GM18520 (cell line): Measurements from ENCODE around the gene PRMT5.

Experiments
- ATAC-seq: cut with Tn5 transposase; IDR thresholded peaks from one replicate; pipeline ENCODE4 v1.9.1; 2021; ENCODE audit not compliant: unreplicated experiment

PRMT5 gene

DNA sequence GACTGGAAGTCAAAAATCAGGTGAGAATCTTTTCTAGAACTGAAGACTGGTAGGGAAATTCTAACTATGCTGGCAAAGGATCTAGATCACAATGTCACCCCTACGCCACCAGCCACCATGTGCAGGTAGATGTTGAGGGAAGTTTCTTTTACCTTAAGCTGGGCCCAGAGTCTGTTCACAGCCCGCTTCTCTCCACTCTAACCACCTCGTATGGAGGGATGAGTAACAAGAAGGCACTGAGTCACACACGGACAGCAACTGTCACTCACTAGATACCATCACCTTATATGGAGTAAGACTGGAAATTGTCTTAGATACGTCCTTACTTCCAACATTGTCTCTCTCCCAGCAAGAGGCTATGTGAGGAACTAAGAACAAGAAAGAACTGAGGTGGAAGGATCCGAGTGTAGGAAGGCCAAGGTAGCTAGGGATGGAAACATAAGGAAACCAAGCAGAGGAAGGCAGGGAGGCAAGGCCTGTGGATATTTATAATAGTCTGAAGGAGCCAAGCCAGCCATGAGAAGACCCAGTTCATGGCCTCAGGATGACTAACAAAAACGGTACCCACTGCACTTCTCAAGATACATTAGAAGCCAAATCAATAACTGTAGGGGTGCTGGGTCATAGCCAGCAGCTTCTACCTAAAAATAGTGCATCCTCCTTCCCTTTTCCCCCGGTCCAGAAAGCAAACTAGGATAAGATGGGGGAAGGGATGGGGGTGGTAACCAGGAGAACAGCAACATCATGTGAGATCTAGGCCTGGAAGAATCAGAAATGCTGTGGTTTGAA is 30.7 kb downstream of the PRMT5 start:
- no peak for ATAC-seq

DNA sequence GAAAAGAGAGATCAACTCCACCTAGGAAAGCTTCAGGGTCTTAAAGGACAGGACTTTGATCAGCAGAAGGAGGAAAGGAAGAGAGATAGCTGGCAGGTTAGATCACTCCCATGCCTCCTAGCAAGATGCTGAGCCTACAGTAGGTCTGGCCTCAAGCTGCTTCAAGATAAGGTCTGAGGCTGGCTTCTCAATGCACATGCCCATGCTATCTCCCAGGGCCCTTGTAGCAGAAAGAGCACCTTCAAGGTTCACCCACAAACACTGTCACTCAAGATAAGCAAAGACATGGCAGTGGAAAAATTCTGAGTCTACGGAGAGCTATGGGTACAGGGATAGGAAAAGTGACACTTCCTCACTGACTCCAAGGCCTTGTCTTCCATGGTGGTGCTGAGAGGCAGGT is 31.8 kb downstream of the PRMT5 start:
- no peak for ATAC-seq

DNA sequence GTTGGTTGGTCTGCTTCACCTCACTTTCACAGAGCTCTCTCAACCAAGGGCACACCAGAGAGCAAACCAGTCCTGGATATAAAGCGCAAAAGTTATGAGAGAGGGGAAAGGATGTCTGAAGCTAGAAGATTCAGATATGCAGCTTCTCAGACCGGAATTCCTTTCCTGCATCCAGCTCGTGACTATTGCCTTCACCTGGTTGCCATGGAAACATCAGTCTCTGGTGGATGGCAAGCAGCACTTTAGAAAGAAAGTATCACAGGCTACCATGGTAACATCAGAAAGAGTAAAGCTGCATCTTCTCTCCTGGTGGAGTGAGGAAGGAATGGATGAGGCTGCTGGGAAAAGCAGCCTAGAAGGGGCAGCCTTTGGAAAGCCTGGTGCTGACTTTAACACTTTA is 32.4 kb downstream of the PRMT5 start:
- no peak for ATAC-seq

DNA sequence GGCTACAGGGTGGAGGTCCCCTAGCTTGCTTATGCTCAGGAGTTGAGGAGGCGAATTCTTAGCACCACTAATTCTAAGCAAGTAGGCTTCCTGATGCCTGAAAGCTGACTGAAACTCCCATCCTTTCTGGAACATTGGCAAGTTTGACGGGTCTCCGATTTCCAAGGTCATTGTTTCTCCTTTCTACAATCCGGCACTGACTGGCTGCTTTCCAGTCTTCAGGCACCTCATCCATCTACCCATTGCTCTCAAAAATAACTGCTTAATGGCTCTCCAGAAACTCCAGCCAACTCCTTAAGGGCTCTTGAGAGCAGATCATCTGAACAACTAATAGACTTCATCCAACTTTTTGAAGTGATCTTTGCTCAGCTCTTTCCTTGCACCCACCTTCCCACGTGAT is 32.8 kb downstream of the PRMT5 start:
- ATAC-seq, result no peak

DNA sequence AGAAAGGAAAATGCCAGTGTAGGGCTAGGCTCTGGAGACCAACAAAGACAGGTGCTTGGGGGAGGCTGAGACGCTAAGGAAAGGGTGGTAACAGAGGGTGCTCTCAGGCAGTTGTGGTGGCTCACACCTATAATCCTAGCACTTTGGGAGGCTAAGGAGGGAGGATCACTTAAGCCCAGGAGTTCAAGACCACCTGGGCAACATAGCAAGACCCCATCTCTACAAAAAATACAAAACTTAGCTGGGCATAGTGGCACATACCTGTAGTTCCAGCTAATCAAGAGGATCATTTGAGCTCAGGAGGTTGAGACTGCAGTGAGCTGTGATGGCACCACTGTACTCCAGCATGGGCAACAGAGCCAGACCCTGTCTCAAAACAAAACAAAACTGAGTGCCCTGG is 33.8 kb downstream of the PRMT5 start:
- ATAC-seq, result no peak

DNA sequence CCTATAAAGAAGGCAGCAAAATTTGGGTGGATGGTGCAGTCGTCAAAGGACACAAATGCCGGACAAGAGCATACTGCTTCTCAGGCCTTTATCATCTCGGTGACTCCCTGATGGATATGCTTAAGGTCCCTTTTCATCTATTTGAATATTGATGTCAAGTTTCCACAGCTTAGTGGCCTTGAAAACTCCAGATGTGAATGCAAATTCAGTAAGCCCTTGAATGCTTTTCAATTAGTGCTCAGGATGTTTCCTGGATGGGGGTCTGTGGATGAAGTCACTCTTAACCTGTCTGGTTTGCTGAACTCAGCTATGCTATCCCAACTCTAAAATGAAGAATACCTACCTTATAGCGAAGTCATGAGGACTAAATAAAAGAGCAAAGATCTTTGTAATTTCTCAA is 35.5 kb downstream of the PRMT5 start:
- ATAC-seq, result no peak

DNA sequence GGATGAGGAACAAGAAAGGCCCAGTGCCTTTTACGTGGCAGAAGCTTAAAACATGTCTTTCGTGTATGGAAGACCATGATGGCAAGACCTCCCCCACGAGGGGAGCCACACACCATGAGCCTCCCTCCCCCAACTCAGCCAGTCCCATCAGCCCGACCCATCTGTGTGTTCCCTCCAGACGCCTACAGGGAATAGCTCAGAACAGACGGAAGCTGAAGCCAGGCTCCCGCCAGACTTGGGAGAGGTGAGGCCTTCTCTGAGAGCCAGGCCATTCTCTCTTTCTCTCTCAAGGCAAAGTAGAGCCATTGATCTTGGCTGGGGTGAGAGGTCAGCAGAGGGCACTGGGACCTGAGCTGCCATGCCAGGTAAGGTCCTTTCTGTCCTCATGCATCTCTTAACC is 36.7 kb downstream of the PRMT5 start:
- no peak for ATAC-seq

DNA sequence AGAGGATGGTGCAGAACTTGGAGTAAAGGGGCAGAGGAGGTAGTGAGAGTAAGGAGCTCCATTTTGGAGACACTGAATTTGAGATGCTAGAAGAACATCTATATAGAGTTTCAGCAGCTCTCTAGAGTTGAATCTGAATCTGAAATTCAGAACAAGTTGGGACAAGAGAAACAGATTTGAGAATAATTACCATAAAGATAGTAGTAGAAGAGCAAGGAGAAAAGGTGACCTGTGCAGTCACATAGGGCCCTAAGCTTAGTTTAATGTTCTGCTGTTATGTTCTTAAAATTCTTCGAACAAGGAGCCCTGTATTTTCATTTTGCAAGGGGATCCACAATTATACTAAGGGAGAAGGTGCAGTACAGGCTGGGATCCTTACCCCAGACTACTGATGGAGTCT is 38.8 kb downstream of the PRMT5 start:
- no peak for ATAC-seq

DNA sequence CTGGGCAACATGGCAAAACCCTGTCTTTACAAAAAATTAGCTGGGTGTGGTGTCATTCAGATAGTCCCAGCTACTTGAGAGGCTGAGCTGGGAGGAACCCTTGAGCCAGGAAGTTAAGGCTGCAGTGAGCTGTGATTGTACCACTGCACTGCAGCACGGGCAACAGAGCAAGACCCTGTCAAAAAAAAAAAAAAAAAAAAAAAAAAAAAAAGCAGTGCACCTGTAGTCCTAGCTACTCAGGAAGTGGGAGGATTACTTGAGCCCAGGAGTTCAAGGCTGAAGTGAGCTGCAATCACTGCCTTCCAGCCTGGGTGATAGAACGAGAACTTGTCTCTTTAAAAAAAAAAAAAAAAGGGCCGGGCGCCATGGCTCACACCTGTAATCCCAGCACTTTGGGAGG is 40.5 kb downstream of the PRMT5 start:
- ATAC-seq, result no peak

DNA sequence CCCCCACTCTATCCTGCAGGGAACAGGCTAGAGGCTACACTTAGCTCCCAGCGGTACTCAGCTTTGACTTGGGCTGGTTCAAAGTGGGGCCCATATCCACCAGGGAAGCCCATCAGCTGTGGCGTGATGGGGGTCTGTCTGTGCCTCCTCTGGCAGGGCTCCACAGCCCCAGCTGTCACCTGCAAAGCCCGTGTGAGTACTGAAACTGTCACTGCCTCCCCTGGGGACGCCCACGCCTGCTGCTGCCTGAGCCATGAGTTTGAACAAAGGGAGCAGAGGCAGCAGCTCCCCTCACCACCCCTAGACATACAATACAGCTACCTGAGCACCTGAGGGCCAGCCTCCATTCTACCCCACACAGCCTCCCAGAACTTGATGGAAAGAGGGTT is 41.2 kb downstream of the PRMT5 start:
- peak; percentile 30 for ATAC-seq

DNA sequence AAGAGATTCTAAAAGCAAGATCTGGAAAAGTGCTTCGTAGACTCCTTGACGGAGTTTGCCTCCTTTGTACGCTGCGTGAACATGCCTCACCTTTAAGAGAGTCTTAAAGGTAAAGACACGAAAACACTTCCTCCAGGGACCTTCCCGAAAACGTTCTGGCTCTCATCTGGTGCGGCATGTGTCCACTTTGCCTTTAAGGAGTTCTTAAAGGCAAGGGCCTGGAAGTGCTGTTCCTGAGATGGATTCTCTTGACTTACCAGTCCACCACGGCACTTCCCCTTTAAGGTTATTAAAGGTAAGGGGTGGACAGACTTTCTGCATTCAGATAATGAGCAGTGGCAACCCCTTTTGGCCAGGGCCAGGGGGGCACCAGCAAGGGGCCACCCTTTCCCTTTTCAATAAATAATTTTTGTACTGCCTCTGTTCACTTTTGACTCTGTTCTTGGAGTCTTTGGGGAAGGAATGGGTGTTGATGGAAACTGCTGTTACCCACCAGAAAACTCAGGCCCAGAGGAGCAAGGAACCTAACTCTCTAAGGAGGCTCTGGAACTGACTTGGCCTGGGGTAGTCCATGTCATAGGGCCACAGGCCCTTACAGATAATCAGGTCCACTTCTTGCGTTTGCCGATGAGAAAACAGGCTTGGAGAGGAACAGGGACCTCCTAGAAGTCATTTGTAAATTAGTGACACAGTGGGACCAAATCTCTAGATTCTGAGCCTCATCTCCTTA is 41.8 kb downstream of the PRMT5 start:
- ATAC-seq, result peak; percentile 29

DNA sequence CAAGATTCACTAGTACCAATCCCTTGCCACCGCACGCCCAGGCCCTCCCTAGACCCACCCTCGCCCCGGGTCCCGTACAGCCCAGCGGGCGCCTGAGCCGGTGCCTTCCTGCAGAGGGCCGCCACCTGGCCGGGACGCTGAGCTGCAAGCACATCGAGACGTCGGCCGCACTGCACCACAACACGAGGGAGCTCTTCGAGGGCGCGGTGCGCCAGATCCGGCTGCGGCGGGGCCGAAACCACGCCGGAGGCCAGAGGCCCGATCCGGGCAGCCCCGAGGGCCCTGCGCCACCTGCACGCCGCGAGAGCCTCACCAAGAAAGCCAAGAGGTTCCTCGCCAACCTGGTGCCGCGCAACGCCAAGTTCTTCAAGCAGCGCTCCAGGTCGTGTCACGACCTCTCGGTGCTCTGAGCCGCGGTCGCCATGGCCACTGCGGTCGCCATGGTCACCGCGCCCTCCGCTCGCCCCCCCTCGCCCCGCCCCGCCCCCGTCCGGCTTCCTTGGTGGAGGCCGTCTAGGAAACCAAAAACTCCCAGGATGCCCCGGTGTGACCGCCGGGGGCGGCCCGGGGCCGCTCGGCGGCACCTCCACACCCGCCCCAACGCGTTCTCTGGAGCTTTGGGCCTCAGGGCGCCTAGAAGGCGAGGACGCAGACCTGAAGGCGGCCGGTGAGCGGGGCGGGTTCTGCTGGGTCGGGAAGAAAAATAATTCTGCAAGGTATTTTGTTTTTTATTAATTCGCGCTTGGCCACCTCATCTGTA is 42.5 kb downstream of the PRMT5 start:
- peak; percentile 36 for ATAC-seq

DNA sequence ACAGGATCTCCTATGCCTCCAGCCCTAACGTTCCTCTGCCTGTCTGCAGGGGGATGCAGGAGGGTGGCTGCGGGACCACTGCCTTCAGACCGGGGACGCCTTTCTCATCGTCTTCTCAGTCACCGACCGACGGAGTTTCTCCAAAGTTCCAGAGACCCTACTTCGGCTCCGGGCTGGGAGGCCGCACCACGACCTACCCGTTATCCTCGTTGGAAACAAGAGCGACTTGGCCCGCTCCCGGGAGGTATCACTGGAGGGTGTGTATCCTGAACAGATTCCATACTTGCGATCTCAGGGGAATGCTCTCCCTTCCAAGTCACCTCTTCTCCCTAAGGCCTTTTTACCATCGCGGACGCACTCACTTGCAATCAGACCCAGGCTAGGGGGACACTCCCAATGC is 43.2 kb downstream of the PRMT5 start:
- ATAC-seq, result no peak

DNA sequence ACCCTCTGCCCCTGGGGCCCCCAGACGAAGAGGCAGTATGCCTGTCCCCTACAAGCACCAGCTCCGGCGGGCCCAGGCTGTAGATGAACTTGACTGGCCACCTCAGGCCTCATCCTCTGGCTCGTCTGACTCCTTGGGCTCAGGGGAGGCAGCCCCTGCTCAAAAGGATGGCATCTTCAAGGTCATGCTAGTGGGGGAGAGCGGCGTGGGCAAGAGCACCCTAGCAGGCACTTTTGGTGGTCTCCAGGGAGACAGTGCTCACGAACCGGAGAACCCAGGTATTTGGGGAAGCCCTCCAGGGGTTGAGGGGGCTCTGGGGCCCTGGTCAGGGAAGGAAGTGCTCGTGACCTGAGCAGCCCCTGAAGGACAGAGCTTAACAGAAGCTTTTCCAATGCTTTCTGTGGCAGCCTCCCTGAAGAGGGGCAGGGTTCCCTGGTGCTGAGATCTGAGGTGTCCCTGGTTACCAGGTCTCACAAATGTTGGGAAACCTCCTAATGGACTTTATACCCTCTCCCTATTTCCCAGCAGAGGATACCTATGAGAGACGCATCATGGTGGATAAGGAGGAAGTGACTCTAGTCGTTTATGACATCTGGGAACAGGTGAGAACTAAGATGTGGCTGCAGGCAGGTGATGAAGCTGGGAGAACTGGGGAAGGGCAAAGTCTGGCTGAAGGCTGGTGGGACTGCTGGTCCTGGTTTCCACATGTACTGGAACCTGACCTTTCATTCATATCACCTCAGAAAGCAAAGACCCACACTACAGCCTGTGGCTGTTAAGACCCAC is 44.2 kb downstream of the PRMT5 start:
- no peak for ATAC-seq

DNA sequence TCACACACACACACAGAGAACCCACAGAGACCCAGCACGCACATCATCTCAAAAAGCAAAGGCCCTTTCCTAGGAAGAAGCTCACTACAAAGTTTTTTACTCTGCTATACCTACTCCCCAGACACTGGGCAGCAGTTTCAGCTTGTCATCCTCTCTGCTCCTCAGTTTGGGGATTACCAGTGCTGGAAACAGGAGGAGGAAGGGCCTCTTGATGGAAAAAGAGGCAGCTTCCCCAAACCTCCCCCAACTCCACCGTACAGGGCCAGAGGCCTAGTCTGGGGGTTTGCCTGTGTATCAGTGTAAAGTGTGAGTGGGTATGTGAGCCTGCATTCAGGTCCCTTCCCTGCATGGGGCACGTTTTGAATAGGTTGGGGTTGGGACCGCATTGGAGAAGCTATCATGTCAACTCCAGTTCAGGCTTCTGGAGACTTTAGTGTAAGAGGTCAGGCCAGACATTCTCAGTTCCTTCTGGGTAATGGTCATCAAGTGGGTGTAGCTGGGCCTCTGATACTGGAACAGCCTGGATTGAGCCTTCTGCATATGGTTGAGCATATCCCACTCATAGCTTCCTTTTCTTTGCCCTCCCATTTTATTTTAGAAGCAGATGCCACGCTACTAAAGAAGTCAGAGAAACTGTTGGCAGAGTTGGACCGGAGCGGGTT is 45.0 kb downstream of the PRMT5 start:
- no peak for ATAC-seq

DNA sequence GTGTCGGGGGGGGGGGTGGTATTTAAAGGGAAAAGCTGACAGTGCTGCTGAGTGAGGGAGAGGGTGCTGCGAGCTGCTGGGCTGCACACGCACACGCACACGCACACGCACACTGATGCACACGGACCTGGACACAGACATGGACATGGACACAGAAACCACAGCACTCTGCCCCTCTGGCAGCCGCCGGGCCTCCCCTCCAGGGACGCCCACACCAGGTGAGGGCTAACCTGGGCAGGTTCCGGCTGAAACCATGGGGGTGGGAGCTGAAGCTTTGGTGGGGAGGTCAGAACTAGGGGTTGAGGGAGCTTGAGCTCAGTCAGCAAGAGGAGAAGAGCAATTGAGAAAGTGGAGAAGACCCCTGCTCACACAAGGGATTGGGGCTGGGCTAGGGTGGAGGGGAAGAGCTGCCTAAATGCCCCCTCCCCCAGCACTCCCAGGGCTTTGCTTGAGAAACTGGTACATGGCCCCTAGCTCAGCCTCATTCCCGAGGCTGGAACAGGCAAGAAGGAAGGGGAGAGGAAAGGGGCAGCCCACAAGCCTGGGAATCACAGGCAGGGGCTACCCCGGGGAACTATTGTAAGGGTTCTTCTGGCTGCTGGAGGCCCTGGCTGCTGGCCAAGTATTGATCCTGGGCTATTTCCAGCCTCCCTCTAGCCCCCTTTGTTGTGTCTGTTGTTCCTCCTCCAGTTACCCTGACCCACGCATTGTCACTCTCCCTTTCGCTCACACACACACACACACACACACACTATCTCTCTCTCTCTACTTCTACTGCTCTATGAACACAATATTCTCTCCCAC is 45.8 kb downstream of the PRMT5 start, which contains the start of gene REM2:
TSS of gene REM2 (plus strand) at position 50 of the 804 bp plus-strand sequence. CDS start at position 116, 66 bp downstream.
- ATAC-seq, result no peak

DNA sequence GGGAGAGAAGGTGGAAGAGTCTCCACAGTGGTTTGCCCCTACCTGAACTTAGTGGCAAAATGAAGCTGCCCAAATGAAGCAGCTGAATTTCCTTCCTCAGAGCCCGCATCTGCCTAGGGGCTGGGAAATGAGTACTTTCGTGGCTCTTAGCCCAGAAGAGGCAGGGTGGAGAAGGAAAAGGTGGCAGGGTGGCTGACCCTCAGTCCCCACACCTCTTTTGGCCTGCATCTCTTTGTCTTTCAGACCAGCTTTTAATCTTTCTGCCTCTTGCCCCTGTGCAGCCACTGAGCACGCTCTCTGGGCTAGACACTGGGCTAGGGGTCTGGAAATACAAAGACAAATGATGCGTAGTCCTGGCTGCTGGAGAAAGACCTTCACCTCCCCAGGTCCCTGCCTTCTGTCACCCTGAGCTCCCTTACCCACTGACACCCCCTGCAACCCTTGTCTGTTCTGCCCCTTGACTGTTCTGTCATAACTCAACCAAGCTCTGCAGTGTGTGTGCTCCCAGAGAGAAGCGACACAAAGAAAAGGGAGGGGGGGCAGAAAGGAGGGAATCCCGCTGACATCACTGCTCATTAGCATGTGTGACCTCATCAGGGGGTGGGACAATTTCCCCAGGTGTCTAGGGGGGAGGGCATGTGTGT is 46.5 kb downstream of the PRMT5 start:
- ATAC-seq, result no peak

DNA sequence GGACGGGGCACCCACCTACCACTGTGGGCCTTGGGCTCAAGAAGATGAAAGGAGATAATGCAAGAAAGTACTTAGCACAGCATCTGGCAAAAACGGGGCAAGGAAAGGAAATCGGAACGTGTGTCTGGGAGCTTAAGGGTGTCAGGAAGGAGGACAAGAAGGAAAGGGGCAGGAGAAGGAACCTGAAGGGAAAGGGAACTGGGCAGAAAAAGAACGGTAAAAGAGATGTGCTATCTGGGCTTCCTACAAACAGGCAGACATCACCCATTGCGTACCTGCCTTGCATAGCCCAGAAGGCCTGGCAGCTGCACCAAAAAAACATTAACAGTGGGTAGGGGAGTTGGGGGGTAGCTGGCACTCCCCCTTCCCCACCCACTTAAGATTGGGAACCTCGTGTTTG is 47.1 kb downstream of the PRMT5 start:
- no peak for ATAC-seq
